Activated CD4-positive, alpha-beta T cell treated with anti-CD3 and anti-CD28 coated beads, Interleukin-2, amount 50 U/mL, for 48 hours (primary cell): ENCODE results near the gene CFH.
"Not testable (repeated sequence)": the region's sequence is repeated elsewhere in the genome, so short reads cannot be mapped to it uniquely, and the experiment has no call there.

ENCODE experiments used
- DNase-seq, 2 experiments: peaks; one replicate each; pipeline ENCODE4 v3.0.0-alpha.2; 2020

The CFH gene

DNA sequence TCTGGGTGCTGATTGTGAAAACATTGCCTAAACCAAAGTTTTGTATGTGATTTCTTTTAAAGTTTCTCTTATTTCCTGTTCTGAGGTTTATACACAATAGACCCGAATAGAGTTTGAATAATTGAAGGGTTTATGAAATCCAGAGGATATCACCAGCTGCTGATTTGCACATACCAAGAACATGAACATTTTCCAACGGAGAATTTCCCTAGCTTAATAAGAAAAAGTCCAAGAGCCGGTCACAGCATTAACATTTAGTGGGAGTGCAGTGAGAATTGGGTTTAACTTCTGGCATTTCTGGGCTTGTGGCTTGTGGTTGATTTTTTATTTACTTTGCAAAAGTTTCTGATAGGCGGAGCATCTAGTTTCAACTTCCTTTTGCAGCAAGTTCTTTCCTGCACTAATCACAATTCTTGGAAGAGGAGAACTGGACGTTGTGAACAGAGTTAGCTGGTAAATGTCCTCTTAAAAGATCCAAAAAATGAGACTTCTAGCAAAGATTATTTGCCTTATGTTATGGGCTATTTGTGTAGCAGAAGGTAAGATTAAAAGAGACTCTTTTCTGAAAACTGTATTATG is at the start of gene CFH:
Gene CFH, plus strand, starts transcription at position 407 of the 579 bp plus-strand sequence. Its CDS starts 75 bp downstream, at position 482.
- DNase-seq: no peak

DNA sequence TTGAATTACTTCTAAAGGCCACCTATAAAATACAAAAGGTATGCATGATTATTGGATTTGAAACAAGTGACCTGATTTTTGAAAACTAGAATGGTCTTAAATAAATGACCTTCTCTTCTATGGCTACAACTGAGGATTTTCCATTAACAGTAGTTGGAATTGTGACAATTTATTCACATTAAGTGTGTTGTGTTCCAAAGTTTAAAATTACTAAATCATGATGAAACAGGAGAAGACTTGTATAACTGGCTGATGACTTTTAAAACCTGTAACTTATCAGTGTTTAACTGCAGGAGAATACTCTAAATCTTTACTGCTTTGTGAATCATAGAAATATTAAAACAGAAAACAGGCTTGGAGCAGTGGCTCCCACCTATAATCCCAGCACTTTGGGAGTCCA is 48.2 kb upstream of the CFH start:
- no peak for DNase-seq

DNA sequence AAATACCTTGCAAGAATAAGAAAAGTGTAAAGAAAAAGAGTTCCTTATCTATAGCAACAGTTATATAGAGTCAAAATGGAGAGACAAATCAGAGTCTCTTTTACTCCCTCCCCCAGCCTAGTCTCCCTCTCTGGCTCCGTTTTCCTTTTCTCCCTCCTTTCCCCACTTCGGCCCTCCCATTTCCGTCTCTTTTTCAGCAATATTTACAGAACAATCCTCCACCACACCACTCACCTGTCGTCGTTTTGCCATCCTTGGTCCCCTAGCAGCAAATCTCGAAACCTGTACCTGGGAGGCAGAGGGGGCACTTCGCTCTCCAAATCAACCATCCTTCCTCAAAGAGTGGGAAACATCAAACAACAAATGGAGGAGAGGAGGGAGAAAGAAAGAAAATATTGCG is 43.9 kb upstream of the CFH start:
- DNase-seq: no peak

DNA sequence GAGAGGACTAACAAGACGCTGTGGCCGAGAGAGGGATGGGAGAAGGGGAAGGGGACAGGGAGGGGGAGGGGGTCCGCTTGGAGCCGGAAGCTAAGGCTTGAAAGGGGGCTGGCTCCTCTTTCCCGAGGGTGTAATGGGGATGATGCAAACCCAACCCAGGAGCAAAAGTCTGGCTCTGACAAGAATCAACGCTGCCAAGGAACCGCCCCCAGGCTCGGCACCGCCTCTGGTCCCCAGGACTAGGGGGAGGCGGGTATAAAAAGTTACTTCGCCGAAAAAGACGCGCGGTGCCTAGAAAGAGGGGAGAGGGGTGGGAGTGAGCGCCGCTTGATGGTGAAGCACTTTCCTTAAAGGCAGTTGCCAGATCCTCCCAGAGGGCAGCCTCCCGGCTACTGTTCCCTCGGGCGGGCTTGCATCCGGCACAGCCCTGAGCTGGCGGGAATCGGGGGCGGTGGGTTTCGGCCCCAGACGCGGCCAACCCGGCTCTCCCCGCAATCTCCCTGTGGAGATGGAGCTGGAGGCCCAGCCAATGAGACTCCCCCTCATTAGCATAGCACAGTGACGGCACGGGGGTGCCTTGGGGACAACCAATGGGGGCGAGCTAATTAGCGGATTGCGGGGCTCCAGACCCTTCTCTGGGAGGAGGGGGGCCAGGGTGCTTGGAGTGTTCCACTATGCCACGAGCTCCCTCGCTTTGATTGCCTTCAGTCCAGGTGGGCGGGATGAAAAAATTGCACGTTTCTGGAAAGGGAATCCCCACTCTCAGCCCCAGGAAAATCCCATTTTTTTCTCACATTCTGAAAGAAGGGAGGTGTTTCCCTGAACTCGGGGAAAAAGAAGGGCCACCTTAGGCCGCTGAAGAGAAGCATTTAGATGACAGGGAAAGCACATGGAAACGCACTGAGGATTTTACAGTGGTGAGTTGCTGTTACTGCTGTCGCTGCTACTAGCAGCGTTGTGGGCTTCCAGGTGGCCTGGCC is 43.2 kb upstream of the CFH start, which contains the start of gene KCNT2:
Gene KCNT2, minus strand, starts transcription at position 51 of the 980 bp plus-strand sequence. CDS start 131 bp downstream, outside the sequence.
- DNase-seq: peak; percentile 6 to 8

DNA sequence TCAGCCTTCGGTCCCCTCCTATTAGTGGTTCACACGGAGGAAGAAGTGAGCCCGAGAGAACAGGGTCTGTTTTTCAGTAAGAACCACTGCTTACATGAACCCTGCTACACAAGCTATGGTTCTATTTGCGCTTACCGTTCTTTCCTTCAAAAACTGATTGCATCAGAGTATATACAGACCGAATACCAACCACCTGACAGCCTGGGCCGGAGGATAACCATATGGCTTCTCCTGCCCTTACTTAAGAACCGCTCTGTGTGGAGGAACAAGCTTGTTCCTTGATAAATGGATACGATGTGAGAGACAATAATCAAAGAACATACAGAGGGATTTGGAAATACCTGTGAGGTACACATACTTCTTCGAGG is 42.5 kb upstream of the CFH start:
- no peak for DNase-seq

DNA sequence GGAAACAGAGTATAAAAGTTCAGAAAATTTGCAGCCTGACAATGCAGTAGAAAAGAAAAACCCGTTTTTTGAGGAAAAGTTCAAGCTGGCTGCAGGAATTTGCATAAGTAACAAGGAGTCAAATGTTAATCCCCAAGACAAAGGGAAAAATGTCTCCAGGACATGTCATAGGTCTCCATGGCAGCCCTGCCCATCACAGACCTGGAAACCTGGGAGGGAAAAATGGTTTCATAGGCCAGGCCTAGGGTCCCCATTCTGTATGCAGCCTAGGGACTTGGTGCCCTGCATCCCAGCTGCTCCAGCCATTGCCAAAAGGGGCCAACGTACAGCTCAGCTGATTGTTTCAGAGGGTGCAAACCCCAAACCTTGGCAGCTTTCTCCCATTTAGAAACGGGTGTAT is 40.0 kb upstream of the CFH start:
- no peak for DNase-seq

DNA sequence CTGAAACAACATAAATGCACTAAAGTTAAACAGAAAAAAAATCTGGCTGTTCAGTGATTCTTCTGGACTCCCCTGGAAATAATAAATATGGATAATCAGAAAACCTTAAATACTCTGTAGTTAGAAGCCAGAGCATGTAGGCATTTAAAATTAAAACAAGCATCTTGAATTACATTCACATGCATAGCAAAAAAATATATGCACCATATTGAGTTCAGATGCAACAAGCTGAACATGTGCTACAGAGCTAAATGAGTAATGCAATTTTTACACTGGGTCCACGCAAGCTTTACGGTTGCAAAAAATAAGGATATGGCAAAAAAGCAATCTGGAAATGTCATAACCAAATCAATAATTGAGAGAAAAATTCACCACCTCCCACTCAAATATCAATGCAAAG is 32.1 kb upstream of the CFH start:
- no peak for DNase-seq

DNA sequence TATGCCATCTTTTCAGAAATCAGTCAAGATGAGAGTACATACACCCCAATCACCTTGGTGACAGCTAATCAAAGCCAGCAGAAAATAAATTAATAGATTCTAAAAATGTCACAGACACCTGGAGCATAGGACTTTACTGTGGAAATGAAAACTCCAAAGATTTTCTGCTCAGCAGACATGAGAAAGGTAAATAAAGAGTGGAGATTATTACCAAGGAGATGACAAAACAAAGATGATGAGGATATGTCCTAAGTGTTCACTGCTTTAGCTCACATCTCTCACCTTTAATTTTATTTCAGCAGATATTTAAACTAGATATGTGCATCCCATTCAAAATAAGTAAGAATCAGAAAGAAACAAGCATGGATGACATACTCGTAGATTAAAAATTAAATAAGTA is 28.8 kb upstream of the CFH start:
- no peak for DNase-seq

DNA sequence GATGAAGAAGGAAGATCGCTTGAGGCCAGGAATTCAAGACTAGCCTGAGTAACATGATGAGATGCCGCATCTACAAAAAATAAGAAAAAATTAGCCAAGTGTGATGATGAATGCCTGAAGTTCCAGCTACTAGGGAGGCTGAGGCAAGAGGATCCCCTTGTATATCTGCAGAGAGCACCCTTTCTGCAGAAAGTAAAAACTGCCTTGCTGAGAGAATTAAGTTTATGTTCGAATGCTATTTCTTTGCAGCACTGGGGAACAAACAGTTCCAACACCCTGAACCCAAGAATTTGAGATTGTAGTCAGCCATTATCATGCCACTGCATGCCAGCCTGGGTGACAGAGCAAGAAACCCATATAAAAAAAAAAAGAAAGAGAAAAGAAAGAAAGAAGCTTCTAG is 23.0 kb upstream of the CFH start:
- no peak for DNase-seq

DNA sequence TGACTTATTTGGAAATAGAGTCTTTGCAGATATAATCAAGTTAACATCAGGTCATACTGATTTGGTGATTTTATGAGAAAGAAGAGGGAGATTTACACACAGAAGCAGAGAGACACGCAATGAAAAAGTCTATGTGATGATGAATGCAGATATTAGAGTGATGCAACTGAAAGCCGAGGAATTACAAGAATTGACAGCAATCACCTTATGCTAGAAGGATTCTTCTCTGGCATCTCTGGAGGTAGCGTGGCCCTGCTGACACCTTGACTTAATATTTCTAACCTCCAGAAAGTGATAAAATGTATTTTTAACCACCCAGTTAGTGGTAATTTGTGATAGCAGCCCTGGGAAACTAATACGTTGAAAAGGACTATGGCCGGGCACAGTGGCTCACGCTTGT is 14.2 kb upstream of the CFH start:
- no peak for DNase-seq

DNA sequence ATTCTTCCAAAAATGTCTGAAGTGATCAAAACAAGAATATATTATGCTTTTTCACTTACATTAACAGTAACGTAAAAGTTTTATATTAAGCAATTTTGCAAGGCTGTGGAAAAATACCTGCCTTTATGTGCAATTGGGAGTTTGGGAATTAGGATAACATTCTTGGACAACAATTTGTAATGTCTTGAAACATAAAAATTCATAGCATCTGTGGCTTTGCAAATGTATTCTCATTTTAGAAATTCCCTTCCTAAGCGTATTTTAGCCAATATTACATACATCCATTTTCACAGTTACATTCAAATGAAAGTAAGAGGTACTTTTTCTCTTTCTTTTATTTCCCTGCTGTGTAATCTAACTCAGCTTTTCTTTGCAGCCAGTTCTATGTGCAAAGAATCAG is 13.4 kb upstream of the CFH start:
- no peak for DNase-seq

DNA sequence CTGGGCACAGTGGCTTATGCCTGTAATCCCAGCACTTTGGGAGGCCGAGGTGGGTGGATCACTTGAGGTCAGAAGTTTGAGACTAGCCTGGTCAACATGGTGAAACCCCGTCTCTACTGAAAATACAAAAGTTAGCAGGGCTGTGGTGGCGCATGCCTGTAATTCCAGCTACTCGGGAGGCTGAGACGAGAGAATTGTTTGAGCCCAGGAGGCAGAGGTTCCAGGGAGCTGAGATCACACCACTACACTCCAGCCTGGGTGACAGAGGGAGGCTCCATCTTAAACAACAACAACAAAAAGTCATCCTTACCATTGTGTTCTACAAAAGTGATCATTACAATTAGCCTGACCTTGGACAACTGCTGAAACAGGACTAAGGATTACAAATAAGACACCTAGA is 12.6 kb upstream of the CFH start:
- DNase-seq: not testable (repeated sequence)

DNA sequence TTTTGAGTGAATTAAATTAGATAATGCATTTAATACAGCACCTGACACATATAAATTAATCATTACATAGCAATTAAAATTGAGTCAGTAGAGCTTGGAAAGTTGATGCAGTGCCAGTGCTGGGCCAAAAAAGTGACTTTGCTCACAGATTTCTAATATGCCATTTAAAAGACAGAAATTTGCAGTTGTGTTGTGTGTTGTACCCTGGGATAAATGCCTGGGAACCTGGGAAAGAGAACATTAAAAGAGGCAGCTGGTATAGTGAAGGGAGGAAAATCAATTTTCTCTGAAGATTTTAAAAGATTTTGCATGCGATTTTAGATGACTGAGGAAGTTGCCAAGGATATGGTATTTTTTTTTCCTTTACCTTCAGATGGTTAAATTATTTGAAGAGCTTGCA is 10.9 kb upstream of the CFH start:
- DNase-seq: no peak

DNA sequence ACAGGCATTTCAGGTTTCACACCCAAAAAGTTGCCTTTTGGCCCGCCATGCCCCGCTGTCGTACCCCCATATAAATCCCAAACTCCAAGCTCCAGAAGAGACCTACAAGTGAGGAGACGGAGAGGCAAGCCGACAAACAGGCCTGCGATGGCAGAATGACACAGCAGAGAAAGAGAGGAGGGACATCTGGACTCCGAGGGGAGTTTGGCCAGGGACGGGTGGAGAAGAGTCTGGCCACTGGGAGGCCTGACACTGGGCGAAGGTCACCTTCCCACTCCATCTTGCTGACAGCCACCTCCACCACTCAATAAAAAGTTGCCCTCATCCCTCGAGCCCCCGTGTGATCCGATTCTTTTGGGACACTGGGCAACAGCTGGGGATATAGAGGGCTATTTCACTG is 1.9 kb upstream of the CFH start:
- DNase-seq: no peak

DNA sequence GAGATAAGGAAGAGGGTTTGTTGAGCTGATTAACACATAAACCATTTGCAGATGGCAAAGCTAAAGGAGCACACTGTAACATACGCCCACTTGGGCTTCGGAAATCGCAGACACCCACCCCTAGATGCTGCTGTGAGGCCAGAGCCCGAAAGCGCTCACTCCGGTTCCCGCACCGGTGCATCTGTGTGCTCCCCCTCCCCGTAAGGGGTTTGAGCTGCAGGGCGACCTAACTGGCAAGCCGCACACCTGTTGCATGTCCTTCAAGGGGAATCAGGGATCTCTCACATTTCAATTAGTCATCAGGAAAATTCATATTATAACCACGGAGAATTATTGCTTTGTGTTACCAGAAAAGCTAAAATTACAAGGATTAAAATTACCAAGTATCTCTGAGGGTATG is 1.4 kb upstream of the CFH start:
- no peak for DNase-seq

DNA sequence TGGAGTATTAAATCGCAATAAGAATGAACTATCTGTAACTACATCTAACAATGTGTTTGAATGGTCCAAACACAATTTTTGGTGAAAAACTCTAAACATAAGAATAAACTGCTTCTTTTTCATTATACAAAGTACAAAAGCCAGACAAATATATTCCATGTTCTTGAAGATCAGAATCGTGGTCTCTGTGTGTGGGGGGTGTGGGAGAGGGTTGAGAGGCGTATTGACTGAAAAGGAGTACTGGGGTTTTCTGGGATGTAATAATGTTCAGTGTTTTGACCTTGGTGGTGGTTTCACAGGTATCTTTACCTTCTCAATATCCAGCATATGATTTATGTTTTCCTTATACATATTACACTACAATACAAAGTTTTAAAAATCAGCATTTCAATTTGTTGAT is 764 bp upstream of the CFH start:
- no peak for DNase-seq

DNA sequence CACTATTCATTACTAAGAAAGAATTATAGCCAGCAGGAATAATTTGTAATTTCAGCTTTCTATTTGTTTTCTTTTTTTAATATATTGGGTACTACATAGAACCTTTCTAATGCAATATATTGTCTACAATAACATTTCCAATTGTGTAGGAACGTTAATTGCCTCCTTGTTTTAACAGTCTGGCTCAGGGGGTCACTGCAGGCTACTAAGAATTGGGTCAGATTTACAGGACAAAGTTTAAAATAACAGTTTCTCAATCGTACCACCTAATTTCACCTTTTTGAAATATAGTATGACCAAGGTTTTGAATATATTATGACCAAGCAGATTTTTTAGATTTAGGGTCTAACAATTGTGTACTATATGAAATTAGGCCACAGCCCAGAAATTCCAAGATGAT is 2.4 kb downstream of the CFH start:
- DNase-seq: no peak

DNA sequence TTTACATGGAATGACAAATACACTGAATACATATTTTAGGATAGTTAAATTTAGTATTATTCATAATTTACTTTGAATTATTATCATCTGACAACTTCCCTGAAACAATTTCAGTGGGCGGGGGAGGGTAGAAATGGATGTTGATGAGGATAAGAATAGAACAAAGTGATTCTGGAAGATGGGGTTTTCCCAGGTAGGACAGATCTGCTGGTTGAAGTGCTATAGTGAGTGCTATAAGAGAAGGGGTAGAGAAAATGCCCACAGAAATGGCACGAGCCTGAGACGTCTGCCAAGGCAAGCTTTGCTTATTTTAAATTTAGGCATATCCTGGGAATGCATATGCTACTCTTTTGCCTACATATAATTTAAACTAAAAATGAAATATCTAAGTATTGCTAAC is 3.2 kb downstream of the CFH start:
- DNase-seq: no peak

DNA sequence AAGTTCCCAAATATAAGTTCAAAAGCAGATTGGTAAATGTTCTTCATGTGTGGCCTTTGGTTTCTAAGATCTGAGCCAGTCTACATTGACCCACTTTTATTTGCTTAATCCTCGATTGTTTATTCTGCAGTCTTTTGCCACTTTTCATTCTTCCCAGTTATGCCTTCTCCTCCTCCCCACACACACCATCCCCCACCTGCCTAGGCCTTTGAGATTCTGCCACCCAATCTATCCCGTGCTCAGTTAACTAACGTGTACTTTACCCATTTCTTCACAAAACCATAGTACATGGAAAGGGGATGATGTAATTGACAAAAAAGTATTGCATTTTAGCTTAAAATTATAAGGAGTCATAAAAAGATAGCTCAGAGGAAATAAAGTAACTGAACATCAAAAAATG is 3.7 kb downstream of the CFH start:
- DNase-seq: no peak

DNA sequence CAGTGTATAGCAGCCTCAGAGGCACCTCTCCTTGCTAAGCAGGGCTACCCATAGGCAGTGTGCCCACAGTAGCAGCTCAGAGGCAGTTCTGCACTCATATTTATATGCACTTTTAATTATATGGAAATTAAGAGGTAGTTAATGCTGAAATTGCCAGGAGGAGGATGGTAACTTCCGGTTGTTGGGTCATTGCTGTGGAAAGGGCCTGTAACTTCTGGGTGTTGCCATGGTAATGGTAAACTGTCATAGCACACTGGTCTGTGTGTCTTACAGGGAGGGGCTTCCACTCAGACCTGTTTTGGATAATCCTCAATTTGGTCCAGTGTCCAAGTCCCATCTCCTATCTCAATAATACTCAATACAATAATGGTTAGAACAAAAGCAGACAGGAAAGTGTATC is 7.6 kb downstream of the CFH start:
- DNase-seq: no peak

DNA sequence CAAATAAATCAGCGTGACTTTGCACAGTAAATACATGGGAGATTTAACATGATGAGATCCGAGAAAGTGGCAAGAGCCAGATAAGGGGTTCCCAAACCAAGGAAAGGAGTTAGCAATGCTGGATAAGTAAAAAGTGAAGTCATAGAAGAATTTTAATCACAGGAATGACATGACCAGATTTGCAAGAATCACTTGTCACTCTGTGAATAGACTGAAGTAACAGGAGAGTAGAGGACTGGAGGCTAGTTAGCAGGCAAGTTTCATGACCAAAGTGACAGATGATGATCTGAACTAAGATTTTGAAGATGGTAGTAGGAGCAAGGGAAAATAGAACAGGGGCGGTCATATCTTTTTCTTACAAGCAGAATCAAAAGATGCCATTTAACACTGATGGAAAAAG is 8.4 kb downstream of the CFH start:
- no peak for DNase-seq

DNA sequence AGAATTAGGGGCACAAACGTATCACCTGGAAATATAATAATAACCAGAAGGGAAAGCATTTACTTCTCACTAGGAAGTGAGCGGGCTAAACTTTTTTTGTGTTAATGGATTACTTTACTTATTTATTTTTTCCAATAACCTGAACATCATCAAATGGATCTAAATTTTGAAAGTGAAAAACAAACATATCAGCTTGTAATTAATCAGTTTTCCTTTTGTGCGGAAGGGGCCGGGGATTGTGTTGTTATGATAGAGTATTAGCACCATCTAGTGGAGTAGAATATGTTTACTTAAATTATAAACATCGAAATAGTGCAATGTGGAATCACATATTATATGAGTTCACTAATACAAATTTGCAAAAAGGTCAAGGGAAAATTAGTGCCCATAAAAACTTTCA is 9.0 kb downstream of the CFH start:
- no peak for DNase-seq

DNA sequence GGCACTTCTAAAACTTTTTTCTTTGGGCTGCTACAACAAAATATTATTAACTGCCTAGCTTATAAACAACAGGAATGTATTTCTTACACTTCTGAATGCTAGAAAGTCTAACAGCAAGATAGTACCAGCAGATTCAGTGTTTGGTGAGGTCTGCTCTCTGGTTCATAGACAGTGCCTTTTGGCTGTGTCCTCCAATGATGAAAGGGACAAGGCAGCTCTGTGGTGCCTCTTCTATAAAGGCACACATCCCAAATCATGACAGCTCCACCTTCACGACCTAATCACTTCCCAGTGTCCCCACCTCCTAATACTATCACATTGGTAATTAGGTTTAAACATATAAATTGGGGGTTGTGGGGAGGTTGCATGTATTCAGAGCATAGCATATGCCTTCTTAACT is 9.5 kb downstream of the CFH start:
- no peak for DNase-seq

DNA sequence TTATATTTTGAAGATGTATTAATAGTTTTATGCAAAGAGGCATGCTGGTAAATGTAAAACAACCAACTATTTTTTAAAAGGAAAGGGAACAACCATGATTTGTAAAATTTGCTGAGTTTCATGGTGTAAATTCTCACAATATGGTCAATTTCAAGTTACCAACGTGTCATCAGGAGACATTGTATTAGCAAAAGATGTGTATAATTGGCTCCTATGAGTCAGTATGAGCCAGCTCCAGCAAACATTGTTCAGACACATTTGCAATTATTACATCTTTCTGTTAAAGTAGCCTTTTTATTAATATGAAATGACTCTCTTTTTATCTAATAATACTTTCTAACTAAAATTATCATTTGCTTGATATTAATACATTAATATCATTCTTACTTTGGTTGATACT is 15.3 kb downstream of the CFH start:
- DNase-seq: no peak

DNA sequence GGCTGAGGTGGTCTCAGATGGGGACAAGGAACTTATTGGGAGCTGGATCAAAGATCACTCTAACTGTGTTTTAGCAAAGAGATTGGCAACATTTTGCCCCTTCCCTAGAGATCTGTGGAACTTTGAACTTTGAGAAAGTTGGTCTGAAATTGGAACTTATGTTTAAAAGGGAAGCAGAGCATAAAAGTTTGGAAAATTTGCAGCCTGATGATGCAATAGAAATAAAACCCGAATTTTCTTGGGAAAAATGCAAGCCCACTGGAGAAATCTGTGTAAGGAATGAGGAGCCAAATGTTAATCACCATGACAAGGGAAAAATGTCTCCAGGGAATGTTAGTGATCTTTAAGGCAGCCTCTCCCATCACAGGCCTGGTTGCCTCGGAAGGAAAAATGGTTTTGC is 17.2 kb downstream of the CFH start:
- no peak for DNase-seq
